Endothelial cell of umbilical vein (primary cell): ENCODE measurements around the gene ODAD3. TPM values are rescaled to one million over a fixed set of nuclear protein-coding genes. Genes with fewer than 3 reads are reported as not detected.

ENCODE experiments used
- BruUV-seq: library from RNA; stranded (reverse); fragments of 400-500 nt; replicated peaks from 2 replicates; lab custom pipeline; 2021; lab: Mats Ljungman, UMichigan
- CTCF ChIA-PET: fragments of 300-600, 350-600 bp; sonication (Branson Sonifier 250); formaldehyde crosslinking; loops from one replicate; lab custom pipeline; 2021; ENCODE audit warnings: antibody characterized with exemption, inconsistent platforms; lab: Charles Lee
- POLR2A ChIA-PET: fragments of 300-600, 350-600 bp; sonication (Branson Sonifier 250); formaldehyde crosslinking; loops from one replicate; lab custom pipeline; 2021; ENCODE audit warnings: antibody characterized with exemption, inconsistent platforms; lab: Charles Lee
- DNase-seq: peaks from one replicate; pipeline ENCODE4 v3.0.0-alpha.2; 2011; ENCODE audit warnings: low read depth, low spot score
- FAIRE-seq: peaks from 2 replicates; lab custom pipeline; 2011; peaks lifted over from hg19 to GRCh38; lab: Jason Lieb, UNC
- H2AFZ ChIP-seq: 2 replicates; pipeline ENCODE4 v1.6.0; 2012; ENCODE audit warnings: low read depth, low read length, control low read depth, inconsistent platforms
- H3K27ac ChIP-seq: 2 replicates; pipeline ENCODE4 v1.5.1; 2011; ENCODE audit warnings: low read depth, mild to moderate bottlenecking, control low read depth, low read length, moderate library complexity; ENCODE audit not compliant: insufficient read depth
- H3K27me3 ChIP-seq, 2 experiments: 2 replicates each; pipeline versions ENCODE4 v1.6.0 to v1.6.1; 2011; ENCODE audit warnings: low read length in 2 of 2, mixed read lengths in 1 of 2; ENCODE audit not compliant: control insufficient read depth in 2 of 2, insufficient read depth in 2 of 2
- H3K36me3 ChIP-seq, 2 experiments: 2 replicates in 1 of 2; 3 replicates in 1 of 2; pipeline ENCODE4 v1.5.1; 2011; ENCODE audit warnings: low read length in 2 of 2, mild to moderate bottlenecking in 1 of 2, moderate library complexity in 1 of 2; ENCODE audit not compliant: control insufficient read depth in 2 of 2, insufficient read depth in 2 of 2; ENCODE audit errors: extremely low read depth in 1 of 2
- H3K4me1 ChIP-seq: 3 replicates; pipeline ENCODE4 v1.5.1; 2011; ENCODE audit warnings: mild to moderate bottlenecking, low read length; ENCODE audit not compliant: control insufficient read depth, insufficient read depth; ENCODE audit errors: extremely low read depth
- H3K4me2 ChIP-seq: 2 replicates; pipeline ENCODE4 v1.6.1; 2011; ENCODE audit warnings: low read length, control low read depth, mixed read lengths; ENCODE audit not compliant: insufficient read depth
- H3K4me3 ChIP-seq, 3 experiments: fragments of 200-600 bp in 1 of 3; sonication (generic), shearing (Covaris generic) in 1 of 3; replicated peaks in 1 of 3; 2 replicates each; pipeline ENCODE4 v1.5.1; 2011 to 2016; ENCODE audit warnings: control low read depth in 3 of 3, low read length in 3 of 3, mild to moderate bottlenecking in 2 of 3, inconsistent platforms in 1 of 3, low read depth in 1 of 3, moderate library complexity in 1 of 3; ENCODE audit not compliant: insufficient read depth in 1 of 3
- H3K79me2 ChIP-seq: 2 replicates; pipeline ENCODE4 v1.6.0; 2012; ENCODE audit warnings: low read length, inconsistent platforms; ENCODE audit not compliant: control insufficient read depth, insufficient read depth
- H3K9ac ChIP-seq: replicated peaks from 2 replicates; pipeline ENCODE3; 2011; ENCODE audit warnings: low read length, control low read depth; ENCODE audit not compliant: insufficient read depth; ENCODE audit errors: extremely low read depth
- H3K9me1 ChIP-seq: replicated peaks from 3 replicates; pipeline ENCODE4 v1.6.0; 2011; ENCODE audit warnings: mild to moderate bottlenecking, low read length; ENCODE audit not compliant: control insufficient read depth, insufficient read depth; ENCODE audit errors: extremely low read depth
- H3K9me3 ChIP-seq: replicated peaks from 2 replicates; pipeline ENCODE4 v1.5.1; 2012; ENCODE audit warnings: low read length, inconsistent platforms; ENCODE audit not compliant: control insufficient read depth, insufficient read depth
- H4K20me1 ChIP-seq: replicated peaks from 2 replicates; pipeline ENCODE3; 2011; ENCODE audit warnings: mild to moderate bottlenecking, low read length; ENCODE audit not compliant: control insufficient read depth, insufficient read depth; ENCODE audit errors: extremely low read depth
- EZH2 ChIP-seq: IDR thresholded peaks from 2 replicates; pipeline ENCODE4 v1.6.1; 2012; ENCODE audit warnings: borderline replicate concordance, low read depth, mild to moderate bottlenecking, moderate library complexity, low read length, inconsistent platforms; ENCODE audit not compliant: severe bottlenecking
- FOS ChIP-seq: IDR thresholded peaks from 2 replicates; pipeline ENCODE4 v1.6.1; 2011; ENCODE audit warnings: mild to moderate bottlenecking, low read length, moderate library complexity, borderline replicate concordance; ENCODE audit not compliant: insufficient read depth
- GATA2 ChIP-seq: IDR thresholded peaks from 2 replicates; pipeline ENCODE4 v1.7.0; 2011; ENCODE audit warnings: low read depth, mild to moderate bottlenecking, moderate library complexity, mixed read lengths, low read length; ENCODE audit not compliant: insufficient read length, insufficient read depth
- JUN ChIP-seq: IDR thresholded peaks from 2 replicates; pipeline ENCODE4 v1.6.1; 2011; ENCODE audit warnings: borderline replicate concordance, low read depth; ENCODE audit not compliant: insufficient read length, insufficient read depth
- MAX ChIP-seq: IDR thresholded peaks from 2 replicates; pipeline ENCODE4 v1.6.1; 2011; ENCODE audit not compliant: insufficient read depth, insufficient read length
- MYC ChIP-seq: IDR thresholded peaks from one replicate; pipeline ENCODE4 v1.6.1; 2011; ENCODE audit warnings: mild to moderate bottlenecking, low read depth, low read length
- POLR2A ChIP-seq: IDR thresholded peaks from 2 replicates; pipeline ENCODE4 v1.6.1; 2012; ENCODE audit warnings: low read depth, mild to moderate bottlenecking, control low read depth, low read length
- POLR2AphosphoS5 ChIP-seq: IDR thresholded peaks from 2 replicates; pipeline ENCODE4 v1.6.1; 2012; ENCODE audit warnings: low read depth, mild to moderate bottlenecking, control low read depth, low read length, moderate library complexity; ENCODE audit not compliant: insufficient read depth
- dilution Hi-C: fragments of 300-500 bp; cut with MboI; formaldehyde crosslinking; loops from one replicate; pipeline ENCODE4 v1.15.0; 2019; ENCODE audit warnings: low sequenced_read_pairs; ENCODE audit not compliant: extremely low pct_ligation_motif_present
- intact Hi-C: fragments of 100-400 bp; cut with micrococcal nuclease; formaldehyde crosslinking; loops from one replicate; pipeline ENCODE4 v1.10.0; 2022
- polyA plus RNA-seq, 4 experiments: library from polyadenylated mRNA; depleted of rRNA in 3 of 4; stranded (reverse) in 3 of 4; unstranded in 1 of 4; fragments of >200 nt; gene quantifications; 2 replicates each; pipeline versions ENCODE4 v1.2.1 to v1.2.3, GENCODE V29; 2011 to 2012; ENCODE audit warnings: missing spikeins in 1 of 4
- total RNA-seq: library from RNA; stranded (reverse); gene quantifications from 2 replicates; pipeline ENCODE4 v1.2.3, GENCODE V29; 2021
- TF ChIP-seq, protein P1 (sequence below), 2 donors: IDR thresholded peaks; 1 replicate in 1 of 2; 2 replicates in 1 of 2; pipeline ENCODE4 v1.5.1; 2011; ENCODE audit warnings: low read length in 2 of 2, mild to moderate bottlenecking in 2 of 2, moderate library complexity in 2 of 2, control low read depth in 1 of 2, inconsistent platforms in 1 of 2, low read depth in 1 of 2; ENCODE audit not compliant: insufficient read depth in 1 of 2; ENCODE audit errors: extremely low read depth in 1 of 2

Gene ODAD3
- total and polyA plus RNA-seq, 2 donors (not counting 3 experiments of a cell fraction or from before 2014, with no cell fraction given) = 0.14 to 0.97 TPM

DNA sequence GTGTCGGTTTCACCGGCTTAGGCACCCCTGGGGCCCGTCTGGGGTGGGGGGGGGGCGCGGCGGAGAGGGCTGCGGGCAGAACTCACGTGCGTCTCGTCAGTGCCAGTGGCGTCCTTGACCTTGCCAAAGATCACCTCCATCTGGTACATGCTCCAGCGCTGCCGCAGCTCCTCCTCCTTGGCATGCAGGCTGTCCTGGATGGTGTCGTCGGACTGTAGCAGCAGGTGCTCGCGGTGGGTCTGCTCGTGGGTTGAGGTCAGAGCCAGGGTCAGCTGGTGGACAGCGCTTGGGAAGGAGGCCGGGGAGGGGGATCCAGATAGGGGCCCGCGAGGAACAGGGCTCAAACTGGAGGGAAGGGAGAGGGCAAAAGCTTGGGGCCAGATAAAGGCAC lies 11.1 kb downstream of the ODAD3 start:
- no peak overlapping the region for H3K4me3 ChIP-seq
- no peak overlapping the region for H3K9ac ChIP-seq
- H4K20me1 ChIP-seq = no peaks in the 10 kb centered on the region
- dilution Hi-C loops (no loop called here), intact Hi-C loops (loop anchor here (5.0 kb wide), 1 partner anchor 41 kb away; the partner anchor contains the start of gene EPOR)
- peaks cover 29 to 33% of the 10 kb centered on the region in 2 experiments for H3K27me3 ChIP-seq
- no TSS peak for BruUV-seq
- no peaks in the 10 kb centered on the region for H3K9me1 ChIP-seq
- H2AFZ ChIP-seq = no peak overlapping the region
- no peak for FAIRE-seq
- peaks cover 5% of the 10 kb centered on the region for H3K4me1 ChIP-seq
- H3K9me3 ChIP-seq = no peaks in the 10 kb centered on the region
- DNase-seq = no peak
- H3K79me2 ChIP-seq = no peaks in the 10 kb centered on the region
- no peak overlapping the region for H3K4me2 ChIP-seq
- ChIA-PET POLR2A (no interaction called here), CTCF (interaction anchor here (1.2 to 3.7 kb wide), 5 partner anchors 11 to 130 kb away, joined by 3 to 19 read pairs (median 7); partner anchors contain the start of genes CCDC159, ODAD3, PRKCSH and TMEM205)
- H3K27ac ChIP-seq = no peak overlapping the region
- H3K36me3 ChIP-seq = no peaks in the 10 kb centered on the region
- TF ChIP-seq FOS (no peak), JUN (no peak), MYC (no peak), MAX (no peak), POLR2A (no peak), POLR2AphosphoS5 (no peak), EZH2 (no peak), GATA2 (no peak)
- TF ChIP-seq, protein P1, sequence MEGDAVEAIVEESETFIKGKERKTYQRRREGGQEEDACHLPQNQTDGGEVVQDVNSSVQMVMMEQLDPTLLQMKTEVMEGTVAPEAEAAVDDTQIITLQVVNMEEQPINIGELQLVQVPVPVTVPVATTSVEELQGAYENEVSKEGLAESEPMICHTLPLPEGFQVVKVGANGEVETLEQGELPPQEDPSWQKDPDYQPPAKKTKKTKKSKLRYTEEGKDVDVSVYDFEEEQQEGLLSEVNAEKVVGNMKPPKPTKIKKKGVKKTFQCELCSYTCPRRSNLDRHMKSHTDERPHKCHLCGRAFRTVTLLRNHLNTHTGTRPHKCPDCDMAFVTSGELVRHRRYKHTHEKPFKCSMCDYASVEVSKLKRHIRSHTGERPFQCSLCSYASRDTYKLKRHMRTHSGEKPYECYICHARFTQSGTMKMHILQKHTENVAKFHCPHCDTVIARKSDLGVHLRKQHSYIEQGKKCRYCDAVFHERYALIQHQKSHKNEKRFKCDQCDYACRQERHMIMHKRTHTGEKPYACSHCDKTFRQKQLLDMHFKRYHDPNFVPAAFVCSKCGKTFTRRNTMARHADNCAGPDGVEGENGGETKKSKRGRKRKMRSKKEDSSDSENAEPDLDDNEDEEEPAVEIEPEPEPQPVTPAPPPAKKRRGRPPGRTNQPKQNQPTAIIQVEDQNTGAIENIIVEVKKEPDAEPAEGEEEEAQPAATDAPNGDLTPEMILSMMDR (IDR thresholded peaks at IDR 0.05; ENCODE audit: extremely low read depth in 1 of 2, insufficient read depth in 1 of 2, low read depth in 1 of 2, low read length in 2 of 2) = no peak
